Measurements from ENCODE around the gene KTI12.

The KTI12 gene

GRCh38 chr1:52055866-52056162, 22.2 kb upstream of the KTI12 start (continued):
- TF ChIP-seq PRDM10 (tag by site-specific recombination; IDR thresholded peaks at IDR 0.05) (peak; percentile 47; the same call in 1 of the 2 replicates), ZNF623 (tag by site-specific recombination; IDR thresholded peaks at IDR 0.05) (0 out of 2 replicates have a peak, but pooled peaks have one; percentile 4), ZNF335 (tag by site-specific recombination; conservative IDR thresholded peaks at IDR 0.05) (peak; percentile 85)

- Histone ChIP-seq H3K9me3 (ENCODE audit: control insufficient read depth, insufficient read depth, low read depth, low read length) (no peaks in the 10 kb centered on the region), H3K27ac (ENCODE audit: extremely low read depth, low read depth, low read length) (peak within 1 kb of the TSS; percentile 84), H3K36me3 (ENCODE audit: control insufficient read depth in 2 of 2, insufficient read depth in 1 of 2, low read length in 2 of 2) (peaks cover 7 to 29% of the 10 kb centered on the region in 2 experiments), H3K4me3 (ENCODE audit: low read depth, low read length) (peak within 1 kb of the TSS; percentile 91), H3K4me1 (ENCODE audit: control insufficient read depth, insufficient read depth, low read length) (peaks cover 11% of the 10 kb centered on the region; the same call in 1 of the 2 replicates)
- ChIA-PET CTCF (interaction anchor here (0.6 kb wide), 1 partner anchor 45 kb away, joined by 3 read pairs; no protein-coding TSS in a partner anchor), POLR2A (interaction anchor here (0.5 to 3.1 kb wide), 13 partner anchors 12 to 498 kb away, joined by 3 to 30 read pairs (median 4); partner anchors contain the start of genes CC2D1B, KTI12, ORC1 and PRPF38A)
- TF ChIP-seq ZNF629 (tag by site-specific recombination; IDR thresholded peaks at IDR 0.05) (peak; percentile 86), PRDM1 (tag by site-specific recombination; IDR thresholded peaks at IDR 0.05) (peak; percentile 46; the same call in 1 of the 2 replicates), ZBTB8A (tag by site-specific recombination; IDR thresholded peaks at IDR 0.05) (peak; percentile 9; the same call in 1 of the 2 replicates), ZFP37 (tag by site-specific recombination; IDR thresholded peaks at IDR 0.05) (peak; percentile 66; the same call in 1 of the 2 replicates), ZFP69B (tag by site-specific recombination; IDR thresholded peaks at IDR 0.05) (no peak; the same call in 1 of the 2 replicates), ZNF76 (tag by site-specific recombination; IDR thresholded peaks at IDR 0.05; ENCODE audit: borderline replicate concordance, low read depth) (peak; percentile 72; the same call in 1 of the 2 replicates), ZNF555 (tag by site-specific recombination; conservative IDR thresholded peaks at IDR 0.05) (no peak), SP7 (tag by site-specific recombination; IDR thresholded peaks at IDR 0.05) (peak; percentile 62), ZNF501 (tag by site-specific recombination; IDR thresholded peaks at IDR 0.05) (0 out of 2 replicates have a peak, but pooled peaks have one; percentile 57), ZNF558 (tag by site-specific recombination; IDR thresholded peaks at IDR 0.05) (peak; percentile 37; the same call in 1 of the 2 replicates), ZNF580 (tag by site-specific recombination; IDR thresholded peaks at IDR 0.05) (peak; percentile 38; the same call in 1 of the 2 replicates), PRDM10 (tag by site-specific recombination; IDR thresholded peaks at IDR 0.05) (peak; percentile 24; the same call in 1 of the 2 replicates), ZNF600 (tag by site-specific recombination; IDR thresholded peaks at IDR 0.05) (peak; percentile 98), OSR2 (tag by site-specific recombination; IDR thresholded peaks at IDR 0.05) (0 out of 2 replicates have a peak, but pooled peaks have one; percentile 22), PRDM4 (tag by site-specific recombination; IDR thresholded peaks at IDR 0.05) (peak; percentile 22; the same call in 1 of the 2 replicates), ZNF610 (tag by site-specific recombination; IDR thresholded peaks at IDR 0.05; ENCODE audit: borderline replicate concordance) (peak; percentile 96), ZNF266 (tag by site-specific recombination; IDR thresholded peaks at IDR 0.05; ENCODE audit: low read depth) (0 out of 2 replicates have a peak, but pooled peaks have one; percentile 4), ELK4 (IDR thresholded peaks at IDR 0.05; ENCODE audit: borderline replicate concordance, low read depth, low read length) (no peak), ZNF16 (tag by site-specific recombination; IDR thresholded peaks at IDR 0.05; ENCODE audit: low read depth) (no peak)
Measured at GRCh38 chr1:52055066-52055865, 21.7 kb upstream of the KTI12 start, which contains the start of gene TXNDC12. TSS of gene TXNDC12 (minus strand) at chr1:52055191. CDS start at chr1:52055096, 95 bp downstream.
